RCC 7860 (cell line): ENCODE results near the gene HIPK3.
"Not testable (repeated sequence)": the region's sequence is repeated elsewhere in the genome, so short reads cannot be mapped to it uniquely, and the experiment has no call there.

Experiments used
- DNase-seq: peaks from one replicate; pipeline ENCODE4 v3.0.0-alpha.2; 2015; ENCODE audit warnings: low spot score
- FAIRE-seq: peaks from 2 replicates; lab custom pipeline; 2012; peaks lifted over from hg19 to GRCh38; lab: Jason Lieb, UNC

HIPK3 gene

GRCh38 chr11:33258631-33259205 is 1.5 kb downstream of the HIPK3 start:
- DNase-seq (no peak), FAIRE-seq (no peak)

GRCh38 chr11:33259869-33260268 is 2.7 kb downstream of the HIPK3 start:
- FAIRE-seq (no peak), DNase-seq (no peak)

- DNase-seq, FAIRE-seq: not testable (repeated sequence)
Observed at GRCh38 chr11:33261350-33261749, 4.2 kb downstream of the HIPK3 start.

GRCh38 chr11:33262011-33262645 is 4.9 kb downstream of the HIPK3 start:
- no peak for FAIRE-seq
- no peak for DNase-seq

GRCh38 chr11:33263549-33263948 is 6.4 kb downstream of the HIPK3 start:
- DNase-seq: no peak
- FAIRE-seq: no peak

- DNase-seq (no peak), FAIRE-seq (no peak)
Observed at GRCh38 chr11:33264926-33265325, 7.7 kb downstream of the HIPK3 start.

GRCh38 chr11:33266393-33267215 is 9.4 kb downstream of the HIPK3 start:
- no peak for DNase-seq
- no peak for FAIRE-seq

GRCh38 chr11:33268945-33269540 is 11.9 kb downstream of the HIPK3 start:
- FAIRE-seq: peak; percentile 45

GRCh38 chr11:33269822-33270221 is 12.6 kb downstream of the HIPK3 start:
- FAIRE-seq: no peak
- no peak for DNase-seq

More at GRCh38 chr11:33268945-33269540, 11.9 kb downstream of the HIPK3 start:
- no peak for DNase-seq

GRCh38 chr11:33271059-33271458 is 13.9 kb downstream of the HIPK3 start:
- FAIRE-seq (no peak), DNase-seq (no peak)

GRCh38 chr11:33272338-33273107 is 15.3 kb downstream of the HIPK3 start:
- DNase-seq (no peak), FAIRE-seq (no peak)

GRCh38 chr11:33273656-33274055 is 16.5 kb downstream of the HIPK3 start:
- DNase-seq (no peak), FAIRE-seq (no peak)

- DNase-seq (no peak), FAIRE-seq (no peak)
Observed at GRCh38 chr11:33280411-33280810, 23.2 kb downstream of the HIPK3 start.

GRCh38 chr11:33281758-33282157 is 24.6 kb downstream of the HIPK3 start:
- DNase-seq (no peak), FAIRE-seq (no peak)

- no peak for DNase-seq
- no peak for FAIRE-seq
Observed at GRCh38 chr11:33284818-33285217, 27.6 kb downstream of the HIPK3 start.

- no peak for DNase-seq
- no peak for FAIRE-seq
Observed at GRCh38 chr11:33290319-33290718, 33.1 kb downstream of the HIPK3 start.

- FAIRE-seq (no peak), DNase-seq (no peak)
Observed at GRCh38 chr11:33291004-33291777, 34.0 kb downstream of the HIPK3 start.

GRCh38 chr11:33292311-33292710 is 35.1 kb downstream of the HIPK3 start:
- no peak for DNase-seq
- FAIRE-seq: no peak

GRCh38 chr11:33294224-33294623 is 37.0 kb downstream of the HIPK3 start:
- DNase-seq (no peak), FAIRE-seq (no peak)

GRCh38 chr11:33294797-33295196 is 37.6 kb downstream of the HIPK3 start:
- DNase-seq (no peak), FAIRE-seq (no peak)
